Small intestine (tissue), 7 donors: ENCODE data around the gene KRT4. TPM values are rescaled to one million over a fixed set of nuclear protein-coding genes. Genes with fewer than 3 reads are reported as not detected.

Experiments used
- DNase-seq, 2 donors: peaks; one replicate each; pipeline versions ENCODE4 v3.0.0 to v3.0.0-alpha.2; 2013
- FAIRE-seq: peaks from 2 replicates; lab custom pipeline; 2012; peaks lifted over from hg19 to GRCh38; lab: Jason Lieb, UNC
- H3K27ac ChIP-seq, 3 donors: one replicate each; pipeline ENCODE4 v1.5.1; 2013; ENCODE audit warnings: low read length in 2 of 3, mild to moderate bottlenecking in 2 of 3, control low read depth in 1 of 3, inconsistent platforms in 1 of 3, low read depth in 1 of 3, moderate library complexity in 1 of 3
- H3K27me3 ChIP-seq, 3 donors: one replicate each; pipeline ENCODE4 v1.6.1; 2013; ENCODE audit warnings: low read length in 3 of 3, inconsistent platforms in 1 of 3; ENCODE audit not compliant: control insufficient read depth in 3 of 3, insufficient read depth in 3 of 3
- H3K36me3 ChIP-seq, 3 donors: one replicate each; pipeline ENCODE4 v1.6.1; 2013; ENCODE audit warnings: low read length in 3 of 3, inconsistent platforms in 1 of 3, low read depth in 1 of 3, mild to moderate bottlenecking in 1 of 3, moderate library complexity in 1 of 3; ENCODE audit not compliant: control insufficient read depth in 3 of 3, insufficient read depth in 2 of 3
- H3K4me1 ChIP-seq, 3 donors: one replicate each; pipeline ENCODE4 v1.6.1; 2013; ENCODE audit warnings: low read length in 2 of 3, inconsistent platforms in 1 of 3, low read depth in 1 of 3, mild to moderate bottlenecking in 1 of 3, moderate library complexity in 1 of 3; ENCODE audit not compliant: control insufficient read depth in 3 of 3, insufficient read depth in 2 of 3
- H3K4me3 ChIP-seq, 3 donors: one replicate each; pipeline ENCODE4 v1.5.1; 2013; ENCODE audit warnings: low read length in 3 of 3, control low read depth in 1 of 3, inconsistent platforms in 1 of 3, low read depth in 1 of 3, mild to moderate bottlenecking in 1 of 3, moderate library complexity in 1 of 3
- H3K9me3 ChIP-seq, 2 donors: one replicate each; pipeline ENCODE4 v1.6.1; 2013; ENCODE audit warnings: low read depth in 1 of 2, low read length in 1 of 2; ENCODE audit not compliant: control insufficient read depth in 2 of 2, insufficient read depth in 1 of 2
- WGBS, 3 donors: extraction: QIAGEN DNeasy Blood & Tissue Kit; methylation state at CpG; one replicate each; pipeline ENCODE4 v1.1.7; 2013; 5-methylcytosine and 5-hydroxymethylcytosine counted together
- polyA plus RNA-seq, 4 donors: library from polyadenylated mRNA; stranded (reverse) in 3 of 4; unstranded in 1 of 4; fragments of 200-250 nt in 3 of 4; fragments of 120-200 nt in 1 of 4; gene quantifications; one replicate each; pipeline versions ENCODE4 v1.2.1 to v1.2.3, GENCODE V29; 2013
- donor health status: healthy with polysubstance abuse.
- donor health status: control.
- donor health status: control.
- donor health status: Bipolar disorder and iron deficiency.
- donor health status: healthy.

The KRT4 gene
- polyA plus RNA-seq, 4 donors = 0.04 to 12.3 (median 4.4) TPM

DNA sequence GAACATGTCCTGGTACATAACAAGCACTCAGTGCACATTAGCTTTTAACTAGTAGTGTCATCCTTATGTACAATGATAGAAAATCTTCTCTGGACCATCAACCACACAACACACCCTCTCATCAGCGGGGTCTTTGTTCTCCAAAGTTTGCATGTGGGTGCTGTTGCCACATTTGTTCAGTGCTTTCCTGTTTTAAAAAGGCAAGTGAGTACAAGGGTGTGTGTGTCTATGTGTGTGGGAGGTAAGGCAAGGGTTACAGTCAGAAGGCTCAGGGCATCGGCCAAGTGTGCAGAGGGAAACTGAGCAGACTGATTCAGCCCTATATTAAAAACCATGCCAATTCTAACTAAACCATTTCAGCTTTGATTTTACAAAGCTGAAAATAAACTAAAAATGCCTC, 54.7 kb downstream of the KRT4 start:
- no peak overlapping the region for H3K27ac ChIP-seq
- H3K4me3 ChIP-seq = no peak overlapping the region
- FAIRE-seq (no peak), DNase-seq (no peak)
- peaks cover 0 to 17% of the 10 kb centered on the region in 2 donors for H3K9me3 ChIP-seq
- peaks cover 0 to 8% (median 3%) of the 10 kb centered on the region in 3 donors for H3K27me3 ChIP-seq
- H3K4me1 ChIP-seq = no peaks in the 10 kb centered on the region
- H3K36me3 ChIP-seq = no peaks in the 10 kb centered on the region
- 41 to 51% (median 44%) methylated on average over 2 of the region's 2 CpGs for WGBS, 3 donors

DNA sequence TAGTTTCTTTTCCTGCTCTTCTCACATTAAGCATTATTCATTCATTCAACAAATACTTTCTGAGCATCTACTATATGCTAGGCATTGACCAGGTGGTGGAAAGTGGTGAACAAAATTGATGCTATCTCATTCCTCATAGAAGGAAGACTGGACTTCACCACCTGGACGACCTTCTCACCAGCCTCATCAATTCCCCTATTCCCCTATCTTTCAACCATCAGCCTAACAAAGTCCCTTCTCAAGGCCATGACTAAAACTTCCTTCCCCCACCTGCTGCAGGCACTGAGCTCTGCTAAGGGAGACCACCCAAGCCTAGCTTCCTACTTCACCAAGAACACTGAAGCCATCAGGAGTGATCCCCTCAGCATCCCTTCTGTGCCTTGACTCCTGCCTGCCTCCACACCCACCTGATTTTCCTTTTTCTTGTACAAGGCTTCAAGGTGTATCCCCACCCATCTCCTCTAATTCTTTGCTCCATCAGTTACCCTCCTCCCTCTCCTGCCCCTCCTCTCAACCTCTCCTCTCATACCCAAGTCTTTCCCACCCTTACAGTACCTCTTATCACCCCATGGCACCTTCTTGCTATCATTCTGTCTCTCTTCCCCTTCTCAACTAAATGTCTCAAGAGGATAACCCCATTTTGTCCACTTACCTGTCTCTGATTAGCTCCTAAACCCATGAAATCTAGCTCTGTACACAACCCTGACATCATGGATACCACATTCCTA, 56.3 kb downstream of the KRT4 start:
- Histone ChIP-seq H3K4me1 (no peaks in the 10 kb centered on the region), H3K4me3 (no peak overlapping the region), H3K27me3 (peaks cover 0 to 7% (median 3%) of the 10 kb centered on the region in 3 donors), H3K36me3 (no peaks in the 10 kb centered on the region), H3K27ac (no peak overlapping the region), H3K9me3 (peaks cover 0 to 17% of the 10 kb centered on the region in 2 donors)
- FAIRE-seq = no peak
- 12 to 41% (median 24%) methylated on average over 1 of the region's 1 CpG for WGBS, 3 donors
- no peak for DNase-seq

Other genes with a start within 250 kb of the KRT4 start
- under 1 TPM in 1 of 4 donors, not detected in 3; 0.27 TPM for gene KRT74, start 240.3 kb downstream of the KRT4 start, polyA plus RNA-seq
- gene KRT72, start 212.7 kb downstream of the KRT4 start, polyA plus RNA-seq = 10 to 100 TPM in 1 of 4 donors, 1 to 10 TPM in 2, not detected in 1; 3.2 to 24.6 (median 9.8) TPM
- 1 to 10 TPM in 2 of 4 donors, under 1 TPM in 1, not detected in 1; 0.84 to 2.2 (median 1.4) TPM for gene KRT73, start 195.6 kb downstream of the KRT4 start, polyA plus RNA-seq
- 1 to 10 TPM in 3 of 4 donors, not detected in 1; 1.1 to 2.2 (median 1.1) TPM for gene KRT2, start 161.9 kb downstream of the KRT4 start, polyA plus RNA-seq
- gene KRT1, start 133.7 kb downstream of the KRT4 start, polyA plus RNA-seq = under 1 TPM in 1 of 4 donors, not detected in 3; 0.50 TPM
- gene KRT77, start 110.6 kb downstream of the KRT4 start, polyA plus RNA-seq = under 1 TPM in 2 of 4 donors, not detected in 2; 0.01 to 0.86 TPM
- not detected for gene KRT76, start 36.8 kb downstream of the KRT4 start, polyA plus RNA-seq
- gene KRT3, start 18.0 kb downstream of the KRT4 start, polyA plus RNA-seq = not detected
- gene KRT79, start 20.2 kb upstream of the KRT4 start, polyA plus RNA-seq = under 1 TPM in 1 of 4 donors, not detected in 3; 0.31 TPM
- 1 to 10 TPM in 1 of 4 donors, under 1 TPM in 2, not detected in 1; 0.30 to 1.8 (median 0.54) TPM for gene KRT78, start 34.9 kb upstream of the KRT4 start, polyA plus RNA-seq
- gene KRT8, start 91.0 kb upstream of the KRT4 start, polyA plus RNA-seq = 1,000 to 10,000 TPM; 1,795 to 3,002 (median 2,423) TPM
- gene KRT18, start 135.0 kb upstream of the KRT4 start, polyA plus RNA-seq = 1,000 to 10,000 TPM in 1 of 4 donors, 100 to 1,000 TPM in 3; 484 to 1,243 (median 612) TPM
- 100 to 1,000 TPM; 160 to 422 (median 206) TPM for gene EIF4B, start 192.3 kb upstream of the KRT4 start, polyA plus RNA-seq
- 10 to 100 TPM in 3 of 4 donors, 1 to 10 TPM in 1; 5.8 to 52.9 (median 25.0) TPM for gene TNS2, start 235.9 kb upstream of the KRT4 start, polyA plus RNA-seq